Measurements from ENCODE around the gene SEC22C. TPM values are rescaled to one million over a fixed set of nuclear protein-coding genes. Genes with fewer than 3 reads are reported as not detected.

SEC22C gene
- total RNA-seq, 2 donors from 2014 or later = 35.2 to 38.4 TPM

GRCh38 chr3:42516443-42516842 is 65.3 kb downstream of the SEC22C start:
- H3K9me3 Mint-ChIP-seq = no peaks in the 10 kb centered on the region
- peaks cover 4% of the 10 kb centered on the region for H3K4me1 Mint-ChIP-seq
- DNase-seq = no peak
- H3K36me3 ChIP-seq (ENCODE audit: control insufficient read depth, insufficient read depth, low read length) = no peaks in the 10 kb centered on the region
- WGBS, 2 experiments (ENCODE audit: insufficient coverage in 1 of 2, insufficient read length in 1 of 2) = 84 to 94% methylated on average over 5 of the region's 5 CpGs
- no peak overlapping the region for H3K27ac Mint-ChIP-seq
- no peak for TF ChIP-seq CTCF (conservative IDR thresholded peaks at IDR 0.05)
- H3K9me3 ChIP-seq (ENCODE audit: control insufficient read depth, low read length) = no peaks in the 10 kb centered on the region
- no peaks in the 10 kb centered on the region for H3K4me1 ChIP-seq (ENCODE audit: control insufficient read depth, insufficient read depth, low read length)
- H3K4me3 ChIP-seq (ENCODE audit: low read length) = no peak overlapping the region
- no peak overlapping the region for H3K9ac ChIP-seq (ENCODE audit: extremely low read depth, low read length, poor library complexity, severe bottlenecking)
- no peaks in the 10 kb centered on the region for H3K27me3 ChIP-seq (ENCODE audit: control insufficient read depth, insufficient read depth, low read length, poor library complexity, severe bottlenecking)
- H3K4me3 Mint-ChIP-seq = no peak overlapping the region
- H3K27ac ChIP-seq (ENCODE audit: low read depth, low read length) = no peak overlapping the region
- H3K36me3 Mint-ChIP-seq (ENCODE audit: low read depth) = no peaks in the 10 kb centered on the region
- no peaks in the 10 kb centered on the region for H3K27me3 Mint-ChIP-seq (ENCODE audit: insufficient read depth)

DNA sequence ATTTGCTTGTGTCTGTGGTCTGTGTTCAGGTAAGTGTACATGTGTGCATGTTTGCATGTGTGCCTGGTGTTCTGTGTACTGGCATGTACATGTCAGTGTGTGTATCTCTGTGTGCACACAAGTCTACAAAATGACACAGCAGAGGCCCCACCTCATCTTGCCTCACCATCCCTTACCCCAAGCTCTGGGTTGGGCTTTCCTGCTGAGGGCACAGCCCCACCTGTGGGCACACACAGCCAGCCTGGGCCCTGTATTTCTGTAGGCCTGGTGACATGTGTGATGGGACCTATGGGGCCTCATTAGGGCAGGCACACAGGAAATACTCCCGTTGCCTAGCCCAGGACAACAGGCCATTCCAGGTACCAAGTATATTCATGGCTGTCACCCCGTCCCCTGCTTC is 65.8 kb downstream of the SEC22C start:
- no peak for TF ChIP-seq CTCF (conservative IDR thresholded peaks at IDR 0.05)
- Mint-ChIP-seq H3K27ac (no peak overlapping the region), H3K4me3 (no peak overlapping the region), H3K36me3 (ENCODE audit: low read depth) (no peaks in the 10 kb centered on the region), H3K27me3 (ENCODE audit: insufficient read depth) (no peaks in the 10 kb centered on the region), H3K4me1 (peaks cover 4% of the 10 kb centered on the region), H3K9me3 (no peaks in the 10 kb centered on the region)
- no peak for DNase-seq
- Histone ChIP-seq H3K9me3 (ENCODE audit: control insufficient read depth, low read length) (no peaks in the 10 kb centered on the region), H3K36me3 (ENCODE audit: control insufficient read depth, insufficient read depth, low read length) (no peaks in the 10 kb centered on the region), H3K27me3 (ENCODE audit: control insufficient read depth, insufficient read depth, low read length, poor library complexity, severe bottlenecking) (no peaks in the 10 kb centered on the region), H3K4me3 (ENCODE audit: low read length) (no peak overlapping the region), H3K4me1 (ENCODE audit: control insufficient read depth, insufficient read depth, low read length) (no peaks in the 10 kb centered on the region), H3K27ac (ENCODE audit: low read depth, low read length) (no peak overlapping the region), H3K9ac (ENCODE audit: extremely low read depth, low read length, poor library complexity, severe bottlenecking) (no peak overlapping the region)
- whole genome bisulfite sequencing, 2 experiments (ENCODE audit: insufficient coverage in 1 of 2, insufficient read length in 1 of 2) = 83 to 92% methylated on average over 1 to 2 of the region's 2 CpGs

- no peaks in the 10 kb centered on the region for H3K36me3 ChIP-seq (ENCODE audit: control insufficient read depth, insufficient read depth, low read length)
- no peaks in the 10 kb centered on the region for H3K4me1 ChIP-seq (ENCODE audit: control insufficient read depth, insufficient read depth, low read length)
- TF ChIP-seq CTCF (conservative IDR thresholded peaks at IDR 0.05) = no peak
- no peak overlapping the region for H3K9ac ChIP-seq (ENCODE audit: extremely low read depth, low read length, poor library complexity, severe bottlenecking)
- Mint-ChIP-seq H3K27ac (no peak overlapping the region), H3K36me3 (ENCODE audit: low read depth) (no peaks in the 10 kb centered on the region), H3K27me3 (ENCODE audit: insufficient read depth) (no peaks in the 10 kb centered on the region), H3K4me3 (no peak overlapping the region), H3K4me1 (peaks cover 4% of the 10 kb centered on the region), H3K9me3 (no peaks in the 10 kb centered on the region)
- H3K9me3 ChIP-seq (ENCODE audit: control insufficient read depth, low read length) = no peaks in the 10 kb centered on the region
- WGBS, 2 experiments (ENCODE audit: insufficient coverage in 1 of 2, insufficient read length in 1 of 2) = 94 to 96% methylated on average over 7 to 12 of the region's 12 CpGs
- H3K27ac ChIP-seq (ENCODE audit: low read depth, low read length) = no peak overlapping the region
- no peaks in the 10 kb centered on the region for H3K27me3 ChIP-seq (ENCODE audit: control insufficient read depth, insufficient read depth, low read length, poor library complexity, severe bottlenecking)
- no peak overlapping the region for H3K4me3 ChIP-seq (ENCODE audit: low read length)
- DNase-seq = no peak
These were observed 66.3 kb downstream of the SEC22C start for GRCh38 chr3:42515391-42515916.

All from endodermal cell (in vitro differentiated cells).